T-helper 17 cell (primary cell): ENCODE measurements around the gene SMR3B. TPM values are rescaled to one million over a fixed set of nuclear protein-coding genes. Genes with fewer than 3 reads are reported as not detected.

Source experiments
- ATAC-seq: fragments of 150-1000 bp; cut with Tn5 transposase; 2 replicates; pipeline ENCODE4 v1.10.0; 2021; ENCODE audit warnings: mild to moderate bottlenecking, moderate library complexity
- DNase-seq, 3 donors: peaks; one replicate each; pipeline versions ENCODE4 v3.0.0 to v3.0.0-alpha.2; 2020 to 2021
- H3K9me3 ChIP-seq: one replicate; pipeline ENCODE4 v1.7.0; 2013; ENCODE audit warnings: low read length, mild to moderate bottlenecking; ENCODE audit not compliant: control insufficient read depth, poor library complexity, severe bottlenecking
- H3K27ac Mint-ChIP-seq: one replicate; pipeline ENCODE4 v1.8.0; 2022; ENCODE audit warnings: mild to moderate bottlenecking, moderate library complexity, mixed read lengths
- H3K27me3 Mint-ChIP-seq: one replicate; pipeline ENCODE4 v1.8.0; 2022; ENCODE audit warnings: mixed read lengths
- H3K36me3 Mint-ChIP-seq: one replicate; pipeline ENCODE4 v1.8.0; 2022; ENCODE audit warnings: low read depth, mixed read lengths
- H3K4me1 Mint-ChIP-seq: one replicate; pipeline ENCODE4 v1.8.0; 2022; ENCODE audit warnings: mild to moderate bottlenecking, mixed read lengths
- H3K4me3 Mint-ChIP-seq: one replicate; pipeline ENCODE4 v1.8.0; 2022; ENCODE audit warnings: mild to moderate bottlenecking, moderate library complexity, mixed read lengths
- total RNA-seq, 4 donors: library from RNA in 2 of 4; stranded (reverse) in 2 of 4; gene quantifications; one replicate each; pipeline ENCODE4 v1.2.3 and lab custom pipeline; 2022 to 2026

The SMR3B gene
- not detected for total RNA-seq
- total RNA-seq (lab: John Stamatoyannopoulos, UW) = 0 reads per million in 2 donors

DNA sequence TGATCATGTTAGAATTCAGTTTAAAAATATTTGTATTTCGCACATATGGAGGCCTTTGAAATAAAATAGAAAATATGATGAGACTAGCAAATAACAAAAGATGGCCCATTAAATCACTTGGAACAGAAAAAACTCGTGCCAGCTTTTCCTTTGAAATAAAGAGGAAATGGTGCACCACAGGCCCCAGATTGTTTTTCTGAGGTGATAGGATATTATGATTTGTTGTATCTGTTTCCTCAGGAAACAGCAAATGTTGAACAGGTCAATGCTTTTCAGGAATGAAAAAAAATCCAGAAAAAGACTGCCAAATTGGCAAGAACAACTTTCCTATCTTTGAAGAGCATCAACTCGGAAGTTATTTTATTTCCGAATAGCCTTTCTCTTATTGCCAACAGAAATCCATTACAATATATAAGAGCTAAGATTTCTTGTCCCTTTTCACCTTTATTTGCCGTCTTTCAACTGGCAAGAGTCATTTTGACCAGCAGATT lies at the start of gene SMR3B:
SMR3B (plus strand) TSS at position 441 of the 491 bp plus-strand sequence. CDS start 1,380 bp downstream, outside the sequence.
- Mint-ChIP-seq H3K27me3 (no peaks in the 10 kb centered on the region), H3K36me3 (no peaks in the 10 kb centered on the region), H3K4me3 (no peak within 1 kb of the TSS), H3K27ac (no peak within 1 kb of the TSS), H3K4me1 (no peaks in the 10 kb centered on the region)
- no peaks in the 10 kb centered on the region for H3K9me3 ChIP-seq
- ATAC-seq (no peak), DNase-seq (no peak)

GRCh38 chr4:70334681-70335080 lies 48.2 kb upstream of the SMR3B start, which contains the start of gene CABS1:
CABS1 (plus strand) TSS chr4:70334981; CDS start chr4:70335040, 59 bp downstream.
- ATAC-seq (no peak), DNase-seq (no peak)
- Mint-ChIP-seq H3K27ac (no peak within 1 kb of the TSS), H3K4me3 (no peak within 1 kb of the TSS), H3K27me3 (no peaks in the 10 kb centered on the region), H3K4me1 (no peaks in the 10 kb centered on the region), H3K36me3 (no peaks in the 10 kb centered on the region)
- H3K9me3 ChIP-seq = no peaks in the 10 kb centered on the region

- H3K4me1 Mint-ChIP-seq = no peaks in the 10 kb centered on the region
- no peaks in the 10 kb centered on the region for H3K27me3 Mint-ChIP-seq
- H3K4me3 Mint-ChIP-seq = no peak overlapping the region
- DNase-seq (no peak), ATAC-seq (no peak)
- no peak overlapping the region for H3K27ac Mint-ChIP-seq
- H3K36me3 Mint-ChIP-seq = no peaks in the 10 kb centered on the region
- H3K9me3 ChIP-seq = no peaks in the 10 kb centered on the region
Measured at GRCh38 chr4:70336043-70336442, 46.9 kb upstream of the SMR3B start.

GRCh38 chr4:70337886-70338420 lies 45.0 kb upstream of the SMR3B start:
- no peak overlapping the region for H3K27ac Mint-ChIP-seq
- ATAC-seq = no peak
- H3K4me3 Mint-ChIP-seq = no peak overlapping the region
- H3K27me3 Mint-ChIP-seq = no peaks in the 10 kb centered on the region
- no peaks in the 10 kb centered on the region for H3K36me3 Mint-ChIP-seq
- H3K9me3 ChIP-seq = no peaks in the 10 kb centered on the region
- no peaks in the 10 kb centered on the region for H3K4me1 Mint-ChIP-seq
- no peak for DNase-seq

GRCh38 chr4:70356185-70356584 lies 26.7 kb upstream of the SMR3B start:
- no peak overlapping the region for H3K27ac Mint-ChIP-seq
- H3K4me1 Mint-ChIP-seq = peaks cover 2% of the 10 kb centered on the region
- H3K27me3 Mint-ChIP-seq = no peaks in the 10 kb centered on the region
- no peak overlapping the region for H3K4me3 Mint-ChIP-seq
- H3K36me3 Mint-ChIP-seq = no peaks in the 10 kb centered on the region
- H3K9me3 ChIP-seq = no peaks in the 10 kb centered on the region
- ATAC-seq = no peak
- DNase-seq = no peak

GRCh38 chr4:70359115-70359661 lies 23.7 kb upstream of the SMR3B start:
- ATAC-seq (no peak), DNase-seq (no peak)
- Mint-ChIP-seq H3K4me3 (no peak overlapping the region), H3K36me3 (no peaks in the 10 kb centered on the region), H3K27me3 (no peaks in the 10 kb centered on the region), H3K27ac (no peak overlapping the region), H3K4me1 (peaks cover 2% of the 10 kb centered on the region)
- no peaks in the 10 kb centered on the region for H3K9me3 ChIP-seq

- H3K4me3 Mint-ChIP-seq = no peak within 1 kb of the TSS
- H3K36me3 Mint-ChIP-seq = no peaks in the 10 kb centered on the region
- no peaks in the 10 kb centered on the region for H3K27me3 Mint-ChIP-seq
- no peaks in the 10 kb centered on the region for H3K9me3 ChIP-seq
- ATAC-seq (no peak), DNase-seq (no peak)
- no peak within 1 kb of the TSS for H3K27ac Mint-ChIP-seq
- H3K4me1 Mint-ChIP-seq = peaks cover 2% of the 10 kb centered on the region
Measured at GRCh38 chr4:70360460-70360859, 22.5 kb upstream of the SMR3B start, which contains the start of gene SMR3A. SMR3A (plus strand) TSS chr4:70360760; CDS start chr4:70362116, 1,356 bp downstream.

DNA sequence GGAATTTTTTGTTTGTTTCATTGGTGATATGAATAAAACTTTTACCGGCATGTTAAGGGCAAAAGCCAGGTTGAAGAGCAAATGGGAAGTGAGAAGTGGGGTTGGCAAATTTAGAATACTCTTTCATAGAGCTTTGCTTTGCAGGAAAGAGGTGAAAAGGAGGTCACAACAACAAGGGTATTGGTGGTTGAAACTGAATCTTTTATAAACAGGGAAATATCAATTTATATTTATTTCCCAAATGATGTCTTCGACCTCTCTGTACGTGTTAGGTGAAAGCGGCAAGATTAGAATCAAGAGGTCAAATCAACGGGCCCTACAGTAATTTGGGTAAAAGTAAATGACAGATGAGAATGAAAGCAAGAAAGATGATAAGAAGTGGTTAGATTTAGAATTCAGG lies 18.9 kb upstream of the SMR3B start:
- Mint-ChIP-seq H3K27me3 (no peaks in the 10 kb centered on the region), H3K4me1 (peaks cover 2% of the 10 kb centered on the region), H3K4me3 (no peak overlapping the region), H3K36me3 (no peaks in the 10 kb centered on the region), H3K27ac (no peak overlapping the region)
- H3K9me3 ChIP-seq = no peaks in the 10 kb centered on the region
- ATAC-seq (no peak), DNase-seq (no peak)

GRCh38 chr4:70365479-70365878 lies 17.5 kb upstream of the SMR3B start:
- Mint-ChIP-seq H3K4me3 (no peak overlapping the region), H3K27me3 (no peaks in the 10 kb centered on the region), H3K4me1 (no peaks in the 10 kb centered on the region), H3K27ac (no peak overlapping the region), H3K36me3 (no peaks in the 10 kb centered on the region)
- no peaks in the 10 kb centered on the region for H3K9me3 ChIP-seq
- DNase-seq (no peak), ATAC-seq (no peak)

DNA sequence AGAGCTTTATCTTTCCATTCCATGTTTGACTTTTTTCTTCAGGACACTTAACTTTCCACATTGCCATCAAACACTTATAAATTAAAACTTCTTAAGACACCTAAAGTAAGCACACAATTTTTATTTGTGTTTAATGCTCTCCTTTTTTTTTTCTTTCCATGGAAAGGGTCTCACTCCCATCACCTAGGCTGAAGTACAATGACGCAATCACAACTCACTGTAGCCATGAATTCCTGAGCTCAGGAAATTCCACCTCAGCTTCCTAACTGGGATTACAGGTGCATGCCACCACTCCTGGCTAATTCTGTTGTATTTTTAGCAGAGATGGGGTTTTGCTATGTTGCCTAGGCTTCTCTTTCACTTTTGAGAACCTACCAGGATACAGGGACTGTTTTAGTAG lies 15.1 kb upstream of the SMR3B start:
- Mint-ChIP-seq H3K4me3 (no peak overlapping the region), H3K4me1 (no peaks in the 10 kb centered on the region), H3K27me3 (no peaks in the 10 kb centered on the region), H3K27ac (no peak overlapping the region), H3K36me3 (no peaks in the 10 kb centered on the region)
- no peak for DNase-seq
- no peak for ATAC-seq
- H3K9me3 ChIP-seq = no peaks in the 10 kb centered on the region

GRCh38 chr4:70371987-70372386 lies 10.9 kb upstream of the SMR3B start:
- Mint-ChIP-seq H3K27ac (no peak overlapping the region), H3K27me3 (no peaks in the 10 kb centered on the region), H3K36me3 (no peaks in the 10 kb centered on the region), H3K4me3 (no peak overlapping the region), H3K4me1 (no peaks in the 10 kb centered on the region)
- no peak for DNase-seq
- H3K9me3 ChIP-seq = no peaks in the 10 kb centered on the region
- no peak for ATAC-seq

DNA sequence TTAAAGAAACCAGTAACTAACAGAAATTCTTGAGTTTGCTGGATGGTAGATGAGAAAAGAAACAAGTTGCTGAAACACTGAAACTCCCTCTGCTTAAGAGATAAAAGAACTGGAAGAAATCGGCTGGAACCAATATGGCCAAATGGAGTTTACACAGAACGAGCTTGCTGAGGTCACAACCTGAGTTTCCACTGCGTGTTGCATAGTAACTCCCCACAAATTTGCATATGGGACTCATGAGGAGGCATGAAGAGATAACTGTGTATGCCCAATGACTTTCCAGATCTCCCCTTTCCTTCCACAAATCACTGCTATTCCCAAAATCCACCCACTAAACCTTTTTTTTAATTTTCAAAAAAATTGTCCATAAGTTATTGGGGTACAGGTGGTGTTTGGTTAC lies 10.2 kb upstream of the SMR3B start:
- H3K9me3 ChIP-seq = no peaks in the 10 kb centered on the region
- no peaks in the 10 kb centered on the region for H3K36me3 Mint-ChIP-seq
- DNase-seq (no peak), ATAC-seq (no peak)
- H3K4me3 Mint-ChIP-seq = no peak overlapping the region
- no peaks in the 10 kb centered on the region for H3K27me3 Mint-ChIP-seq
- H3K4me1 Mint-ChIP-seq = no peaks in the 10 kb centered on the region
- H3K27ac Mint-ChIP-seq = no peak overlapping the region

- Mint-ChIP-seq H3K4me1 (no peaks in the 10 kb centered on the region), H3K27ac (no peak overlapping the region), H3K27me3 (no peaks in the 10 kb centered on the region), H3K4me3 (no peak overlapping the region), H3K36me3 (no peaks in the 10 kb centered on the region)
- no peaks in the 10 kb centered on the region for H3K9me3 ChIP-seq
- DNase-seq = no peak
- ATAC-seq = no peak
Measured at GRCh38 chr4:70380578-70380977, 2.4 kb upstream of the SMR3B start.
